GM21717 (cell line): ENCODE measurements around the gene PIF1.

Source experiments
- ATAC-seq: cut with Tn5 transposase; IDR thresholded peaks from one replicate; pipeline ENCODE4 v1.9.1; 2021; ENCODE audit warnings: mild to moderate bottlenecking, moderate library complexity; ENCODE audit not compliant: unreplicated experiment

The PIF1 gene

GRCh38 chr15:64825431-64826294 is at the start of gene PIF1:
TSS of gene PIF1 (minus strand) at chr15:64825647. CDS start at chr15:64824335, 1,312 bp downstream.
- ATAC-seq: peak; percentile 72

GRCh38 chr15:64870353-64870752 is 44.9 kb upstream of the PIF1 start:
- ATAC-seq: no peak

GRCh38 chr15:64869501-64869900 is 44.1 kb upstream of the PIF1 start:
- ATAC-seq: no peak

GRCh38 chr15:64865998-64866520 is 40.6 kb upstream of the PIF1 start:
- no peak for ATAC-seq

GRCh38 chr15:64865126-64865997 is 39.9 kb upstream of the PIF1 start:
- no peak for ATAC-seq

GRCh38 chr15:64864068-64864467 is 38.6 kb upstream of the PIF1 start:
- ATAC-seq: no peak

GRCh38 chr15:64862408-64862807 is 37.0 kb upstream of the PIF1 start:
- ATAC-seq: no peak

GRCh38 chr15:64861960-64862359 is 36.5 kb upstream of the PIF1 start:
- ATAC-seq: no peak

- ATAC-seq: no peak
Observed at GRCh38 chr15:64861331-64861730, 35.9 kb upstream of the PIF1 start.

- ATAC-seq: no peak
Observed at GRCh38 chr15:64859226-64859625, 33.8 kb upstream of the PIF1 start.

- no peak for ATAC-seq
Observed at GRCh38 chr15:64858021-64858575, 32.7 kb upstream of the PIF1 start.

- no peak for ATAC-seq
Observed at GRCh38 chr15:64857421-64857820, 32.0 kb upstream of the PIF1 start.

GRCh38 chr15:64856429-64857145 is 31.1 kb upstream of the PIF1 start:
- no peak for ATAC-seq

GRCh38 chr15:64855205-64855975 is 29.9 kb upstream of the PIF1 start:
- ATAC-seq: no peak

- ATAC-seq: no peak
Observed at GRCh38 chr15:64854526-64854925, 29.1 kb upstream of the PIF1 start.

GRCh38 chr15:64854041-64854440 is 28.6 kb upstream of the PIF1 start:
- no peak for ATAC-seq

GRCh38 chr15:64851503-64851840 is 26.0 kb upstream of the PIF1 start:
- no peak for ATAC-seq

GRCh38 chr15:64850778-64851502 is 25.5 kb upstream of the PIF1 start:
- ATAC-seq: no peak
